GM19239 (cell line): ENCODE measurements around the gene ANKRD40CL.
"Not testable (repeated sequence)": the region's sequence is repeated elsewhere in the genome, so short reads cannot be mapped to it uniquely, and the experiment has no call there.

Experiments
- DNase-seq: peaks from one replicate; pipeline ENCODE4 v3.0.0; 2011; ENCODE audit warnings: low spot score; ENCODE audit not compliant: insufficient read length
- FAIRE-seq: peaks from 2 replicates; lab custom pipeline; 2011; peaks lifted over from hg19 to GRCh38; lab: Jason Lieb, UNC

The ANKRD40CL gene, protein sequence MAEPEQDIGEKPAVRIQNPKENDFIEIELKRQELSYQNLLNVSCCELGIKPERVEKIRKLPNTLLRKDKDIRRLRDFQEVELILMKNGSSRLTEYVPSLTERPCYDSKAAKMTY

DNA sequence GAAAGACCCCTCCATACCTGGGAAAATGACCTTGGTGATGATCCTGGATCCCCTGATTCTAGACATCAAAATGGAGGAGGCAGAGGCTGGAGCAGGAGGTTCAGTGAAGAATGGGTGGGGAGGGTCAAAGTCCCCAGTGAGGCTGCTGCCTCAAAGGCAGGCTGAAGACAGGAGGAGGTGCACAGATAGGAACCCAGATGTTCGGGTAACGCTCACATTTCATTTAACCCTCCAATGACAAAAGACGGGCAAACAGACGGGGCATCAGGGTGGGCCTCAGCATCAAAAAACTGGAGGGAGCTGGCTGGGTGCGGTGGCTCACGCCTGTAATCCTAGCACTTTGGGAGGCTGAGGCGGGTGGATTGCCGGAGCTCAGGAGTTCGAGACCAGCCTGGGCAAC, at the start of gene ANKRD40CL:
TSS of gene ANKRD40CL (minus strand) at position 73 of the 400 bp plus-strand sequence. CDS start 605 bp downstream, outside the sequence.
- DNase-seq (no peak), FAIRE-seq (no peak)

DNA sequence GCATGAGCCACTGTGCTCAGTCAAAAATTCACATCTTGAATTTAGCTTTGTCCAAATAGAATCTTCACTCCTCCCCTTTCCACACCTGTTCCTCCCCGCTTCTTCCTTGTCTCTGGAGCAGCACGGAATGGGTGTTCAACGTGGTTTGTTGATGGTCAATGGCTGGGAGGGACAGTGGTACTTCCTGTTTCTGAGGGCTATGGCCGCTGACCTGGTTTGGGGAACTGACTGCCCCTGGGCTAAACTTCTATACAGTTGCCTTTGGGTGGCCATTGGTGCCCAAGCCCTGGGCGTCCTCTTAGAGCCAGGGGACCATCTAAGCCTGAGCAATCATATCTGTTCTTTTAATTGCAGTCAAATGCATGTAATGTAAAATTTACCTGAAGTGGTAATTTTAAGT, 49.0 kb upstream of the ANKRD40CL start:
- FAIRE-seq (no peak), DNase-seq (no peak)

DNA sequence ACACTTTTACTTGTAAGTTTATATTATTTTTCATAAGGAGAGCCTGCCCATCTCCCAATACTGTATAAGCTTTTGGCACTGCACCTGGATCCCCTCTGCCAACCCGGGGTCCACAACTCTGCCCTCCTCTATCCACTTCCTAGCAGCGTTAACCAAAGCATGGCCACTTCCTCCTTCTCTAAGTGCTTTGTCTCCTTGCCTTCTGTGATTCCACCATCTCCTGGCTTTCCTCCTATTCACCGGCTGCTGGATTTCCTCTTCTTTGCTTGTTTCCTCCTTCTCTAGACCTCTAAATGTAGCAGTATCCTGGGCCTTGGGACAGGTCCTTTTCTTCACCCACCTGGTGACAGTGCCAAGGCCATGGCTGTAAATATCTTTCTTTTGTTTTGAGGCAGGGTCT, 48.1 kb upstream of the ANKRD40CL start:
- DNase-seq = no peak
- no peak for FAIRE-seq

DNA sequence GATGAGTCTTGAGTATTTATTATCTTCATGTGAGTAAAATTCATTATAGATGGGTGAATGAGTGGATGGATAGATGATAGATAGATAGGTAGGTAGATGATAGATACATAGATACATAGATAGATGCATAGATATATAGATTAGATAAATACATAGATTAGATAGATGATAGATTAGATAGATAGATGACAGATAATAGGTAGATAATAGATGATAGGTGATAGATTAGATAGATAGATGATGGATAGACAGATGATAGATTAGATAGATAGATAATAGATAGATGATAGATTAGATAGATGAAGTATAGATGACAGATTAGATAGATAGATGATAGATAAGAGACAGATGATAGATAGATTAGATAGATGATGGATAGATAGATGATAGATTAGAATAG, 46.3 kb upstream of the ANKRD40CL start:
- DNase-seq (no peak), FAIRE-seq (no peak)

DNA sequence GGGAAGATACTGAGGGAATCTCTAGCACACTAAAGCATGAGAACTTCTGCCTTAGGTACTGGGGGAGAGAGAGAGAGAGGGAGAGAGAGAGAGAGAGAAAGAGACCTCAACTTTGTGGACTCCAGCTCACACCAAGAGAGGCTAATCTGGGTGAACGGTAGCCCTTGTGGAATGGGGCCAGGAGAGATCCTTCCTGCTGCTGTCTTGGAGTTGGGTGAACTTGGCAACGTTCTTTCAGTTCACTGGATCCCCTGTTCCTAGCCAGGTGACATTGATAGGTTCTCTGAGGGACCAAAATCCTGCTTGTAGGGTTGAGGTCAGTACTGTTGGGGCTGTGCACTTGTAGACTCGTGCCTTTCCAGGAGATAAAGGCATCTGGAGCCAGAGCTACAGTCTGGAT, 41.6 kb upstream of the ANKRD40CL start:
- FAIRE-seq = no peak
- no peak for DNase-seq

DNA sequence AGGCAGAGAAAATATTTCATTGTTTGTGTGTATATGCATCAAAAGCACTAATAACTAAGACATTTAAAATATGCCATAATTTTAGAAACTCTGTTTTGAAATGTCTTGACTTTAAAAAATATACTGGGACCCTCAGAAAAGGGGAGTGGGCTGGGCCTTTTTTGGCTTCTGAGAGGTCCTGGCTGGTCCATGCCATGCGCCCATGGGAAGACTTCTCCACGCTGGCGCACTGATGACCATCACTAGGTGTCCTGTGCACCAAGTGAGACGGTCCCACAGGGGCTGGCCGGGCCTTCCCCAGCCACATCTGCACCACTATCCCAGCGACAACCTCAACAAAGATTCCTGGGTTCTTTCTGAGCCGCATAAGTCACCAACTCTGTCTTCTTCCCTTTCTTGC, 41.1 kb upstream of the ANKRD40CL start:
- DNase-seq (no peak), FAIRE-seq (no peak)

DNA sequence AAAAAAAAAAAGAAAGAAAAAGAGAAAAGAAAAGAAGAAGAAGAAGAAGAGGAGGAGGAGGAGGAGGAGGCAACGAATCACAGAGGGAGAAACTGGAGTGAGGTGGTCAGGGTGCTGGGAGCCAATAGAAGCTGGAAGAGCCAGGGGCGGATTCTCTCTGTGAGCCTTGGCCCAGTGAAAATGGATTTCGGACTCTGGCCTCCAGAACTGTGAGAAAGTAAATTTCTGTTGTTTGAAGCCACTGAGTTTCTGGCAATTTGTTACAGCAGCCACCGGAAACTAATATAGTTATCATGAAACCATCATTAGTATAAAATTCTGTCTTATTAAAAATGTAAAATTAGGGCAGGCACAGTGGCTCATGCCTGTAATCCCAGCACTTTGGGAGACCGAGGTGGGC, 40.4 kb upstream of the ANKRD40CL start:
- FAIRE-seq = no peak
- DNase-seq = no peak

DNA sequence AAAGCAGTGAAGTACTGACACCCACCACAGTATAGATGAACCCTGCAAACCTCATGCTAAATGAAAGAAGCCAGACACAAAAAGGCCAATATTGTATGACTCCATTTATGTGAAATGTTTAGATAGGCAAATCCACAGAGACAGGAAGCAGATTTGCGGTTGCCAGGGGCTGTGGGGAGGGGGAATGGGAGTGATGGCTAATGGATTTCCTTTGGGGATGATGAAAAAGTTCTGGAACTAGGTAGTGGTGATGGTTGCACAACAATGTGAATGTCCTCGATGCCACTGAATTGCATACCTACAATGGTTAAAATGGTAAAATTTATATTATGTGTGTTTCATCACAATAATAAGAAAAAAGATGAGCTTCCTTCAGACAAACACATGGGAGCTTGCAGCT, 39.7 kb upstream of the ANKRD40CL start:
- FAIRE-seq = no peak
- no peak for DNase-seq

DNA sequence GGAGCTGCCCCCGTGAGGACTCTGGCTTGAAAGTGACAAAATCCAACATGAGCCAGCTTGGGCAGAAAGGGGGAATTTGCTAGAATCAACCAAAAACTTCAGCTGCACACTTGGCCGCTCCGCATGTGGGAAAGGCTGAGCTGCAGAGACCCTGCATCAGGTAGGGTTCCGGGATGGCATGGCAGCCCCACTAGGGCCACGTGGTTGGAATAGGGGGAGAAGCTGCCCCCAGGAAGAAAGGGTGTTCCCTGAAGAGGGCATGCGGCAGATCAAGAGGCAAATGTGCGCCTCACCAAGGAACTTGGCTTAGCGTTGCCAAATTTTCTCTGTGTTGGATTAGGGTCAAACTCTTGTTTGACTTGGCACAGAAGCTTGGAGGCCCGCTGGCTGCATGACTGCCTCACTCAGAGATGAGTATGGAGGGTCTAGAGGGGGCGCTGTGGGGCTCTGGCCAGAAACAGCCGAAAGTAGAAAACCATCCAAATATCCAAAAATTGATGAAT, 38.9 kb upstream of the ANKRD40CL start:
- FAIRE-seq = no peak

DNA sequence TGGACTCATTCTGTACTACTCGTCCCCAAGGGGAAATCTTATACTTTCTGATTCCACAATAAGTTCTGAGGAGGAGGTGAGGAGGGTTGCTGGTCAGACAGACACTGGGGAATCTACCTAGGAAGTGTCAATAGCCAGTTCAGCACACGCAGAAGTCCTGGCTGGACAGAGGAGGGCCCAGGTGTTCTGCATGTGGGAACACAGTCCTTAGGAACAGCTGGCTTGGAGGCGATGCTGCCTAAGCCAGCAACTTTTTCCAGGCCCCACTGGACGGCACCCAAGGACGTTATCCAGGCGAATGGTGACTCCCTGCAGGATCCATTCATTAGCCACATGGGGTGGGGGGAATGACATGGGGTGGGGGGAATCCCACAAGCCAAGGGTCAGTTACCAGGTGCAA, 38.2 kb upstream of the ANKRD40CL start:
- no peak for FAIRE-seq
- no peak for DNase-seq

More for the DNA sequence above, 38.9 kb upstream of the ANKRD40CL start:
- no peak for DNase-seq

DNA sequence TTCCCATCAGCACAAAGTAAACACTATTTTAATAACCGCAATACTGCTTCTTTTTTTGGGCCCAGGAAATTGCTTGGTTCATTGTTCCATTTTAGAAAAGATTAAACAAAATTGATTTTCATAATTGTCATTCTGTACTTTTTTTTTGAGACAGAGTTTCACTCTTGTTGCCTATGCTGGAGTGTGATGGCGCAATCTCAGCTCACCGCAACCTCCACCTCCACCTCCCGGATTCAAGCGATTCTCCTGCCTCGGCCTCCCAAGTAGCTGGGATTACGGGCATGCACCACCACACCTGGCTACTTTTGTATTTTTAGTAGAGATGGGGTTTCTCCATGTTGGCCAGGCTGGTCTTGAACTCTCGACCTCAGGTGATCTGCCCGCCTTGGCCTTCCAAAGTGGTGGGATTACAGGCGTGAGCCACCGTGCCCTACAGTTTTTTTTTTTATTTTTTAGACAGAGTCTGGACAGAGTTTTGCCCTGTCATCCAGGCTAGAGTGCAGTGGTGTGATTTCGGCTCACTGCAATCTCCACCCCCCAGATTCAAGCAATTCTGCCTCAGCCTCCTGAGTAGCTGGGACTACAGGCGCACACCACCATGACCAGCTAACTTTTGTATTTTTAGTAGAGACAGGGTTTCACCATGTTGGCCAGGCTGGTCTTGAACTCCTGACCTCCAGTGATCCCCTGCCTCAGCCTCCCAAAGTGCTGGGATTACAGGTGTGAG, 37.6 kb upstream of the ANKRD40CL start:
- not testable (repeated sequence) for DNase-seq, FAIRE-seq

DNA sequence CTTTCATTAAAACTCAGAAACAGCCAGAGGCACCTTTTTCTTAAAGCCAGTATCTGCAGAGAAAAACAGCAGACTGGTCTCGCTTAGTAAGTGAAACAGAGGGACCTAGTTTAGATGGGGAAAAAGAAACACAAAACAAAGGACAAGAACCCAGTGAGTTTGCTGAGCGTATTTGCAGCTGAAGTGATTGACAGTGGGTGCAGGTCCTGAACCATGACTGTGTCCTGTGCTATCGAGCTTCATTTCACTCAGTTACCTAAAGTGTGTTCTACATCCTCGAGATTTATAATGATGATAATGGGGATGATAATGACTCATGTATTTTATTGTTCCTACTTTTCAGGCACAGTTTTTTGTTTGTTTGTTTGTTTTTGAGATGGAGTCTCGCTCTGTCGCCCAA, 36.4 kb upstream of the ANKRD40CL start:
- FAIRE-seq = no peak
- no peak for DNase-seq

DNA sequence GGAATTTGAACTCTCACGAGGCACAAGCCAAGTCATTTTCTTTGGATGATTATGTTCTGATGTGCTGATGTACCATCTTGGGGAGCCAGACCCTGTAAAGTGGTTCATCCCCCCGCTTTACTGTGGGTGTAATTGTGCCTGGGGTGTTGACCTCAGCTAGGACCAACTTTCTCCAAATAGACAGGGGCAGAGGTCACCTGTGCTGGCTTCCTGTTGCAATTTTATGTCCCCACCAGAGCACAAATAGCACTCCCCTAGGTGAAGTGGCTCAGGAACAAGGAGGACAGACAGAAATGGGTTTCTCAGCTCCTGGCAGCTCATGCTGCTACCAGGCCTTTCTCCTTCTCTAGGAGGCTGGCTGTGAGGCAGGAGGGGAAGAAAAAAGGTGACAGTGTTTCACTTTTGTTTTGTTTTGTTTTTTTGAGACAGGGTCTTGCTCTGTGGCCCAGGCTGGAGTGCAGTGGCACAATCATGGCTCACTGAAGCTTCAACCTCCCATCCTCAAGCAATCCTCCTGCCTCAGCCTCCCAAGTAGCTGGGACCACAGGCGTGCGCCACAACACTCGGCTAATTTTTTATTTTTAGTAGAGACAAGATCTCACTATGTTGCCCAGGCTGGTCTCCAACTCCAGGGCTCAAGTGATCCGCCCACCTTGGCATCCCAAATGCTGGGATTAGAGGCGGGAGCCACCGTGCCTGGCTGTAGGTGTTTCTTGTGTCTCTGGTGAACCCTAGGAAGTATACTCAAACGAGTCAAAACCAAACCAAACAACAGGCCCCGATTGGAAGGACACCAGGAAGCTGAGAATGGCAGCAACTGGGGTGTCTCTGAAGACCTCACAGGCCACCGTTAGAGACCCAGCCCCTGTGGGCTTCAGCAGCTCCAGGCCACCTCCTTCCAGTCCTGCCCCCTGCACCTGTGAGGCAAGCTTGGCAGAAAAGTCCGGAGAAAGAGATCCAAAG, 35.6 kb upstream of the ANKRD40CL start:
- FAIRE-seq (no peak), DNase-seq (no peak)

DNA sequence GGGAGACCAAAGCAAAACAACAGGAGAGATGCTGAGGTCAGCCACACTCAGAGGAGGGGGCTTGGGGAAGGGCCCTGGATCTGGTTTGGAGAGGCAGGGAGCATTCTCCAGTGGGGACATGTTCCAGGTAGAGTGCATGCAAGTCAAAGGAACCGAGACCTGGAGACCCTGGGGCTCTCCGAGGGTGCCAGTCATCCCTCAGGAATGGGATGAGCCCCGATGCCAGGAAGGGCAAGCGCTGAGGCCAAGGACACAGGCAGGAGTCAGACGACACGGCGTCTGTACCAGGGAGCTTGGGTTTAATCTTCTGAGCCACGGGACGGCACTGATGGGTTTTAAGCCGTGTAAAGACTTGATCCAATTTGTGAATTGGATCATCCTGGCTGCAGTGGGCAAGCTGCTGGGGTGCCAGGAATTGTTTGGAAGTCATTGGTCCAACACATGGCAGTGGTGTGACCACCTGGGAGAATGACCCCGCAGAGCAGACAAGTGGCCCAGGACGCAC, 32.9 kb upstream of the ANKRD40CL start:
- DNase-seq (no peak), FAIRE-seq (no peak)

DNA sequence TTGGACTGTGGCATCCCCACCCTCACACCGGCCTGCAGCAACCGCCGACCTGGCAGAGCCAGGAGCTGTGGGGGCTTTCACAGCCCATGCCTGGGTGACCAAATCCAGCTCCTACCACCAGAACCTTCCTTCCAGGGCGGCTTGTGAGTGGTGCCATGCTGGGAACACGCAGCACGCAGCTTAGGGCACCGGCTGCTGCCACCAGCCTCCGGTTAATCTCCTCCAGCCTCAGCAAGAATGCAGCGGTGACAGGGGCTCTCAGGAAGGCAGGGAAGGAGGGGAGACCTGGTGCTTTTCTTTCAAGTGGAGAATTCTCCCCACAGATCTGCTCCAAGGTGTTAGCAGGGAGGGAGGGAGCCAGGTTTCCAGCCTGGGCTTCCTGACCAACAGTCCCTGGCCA, 32.3 kb upstream of the ANKRD40CL start:
- DNase-seq (no peak), FAIRE-seq (no peak)

DNA sequence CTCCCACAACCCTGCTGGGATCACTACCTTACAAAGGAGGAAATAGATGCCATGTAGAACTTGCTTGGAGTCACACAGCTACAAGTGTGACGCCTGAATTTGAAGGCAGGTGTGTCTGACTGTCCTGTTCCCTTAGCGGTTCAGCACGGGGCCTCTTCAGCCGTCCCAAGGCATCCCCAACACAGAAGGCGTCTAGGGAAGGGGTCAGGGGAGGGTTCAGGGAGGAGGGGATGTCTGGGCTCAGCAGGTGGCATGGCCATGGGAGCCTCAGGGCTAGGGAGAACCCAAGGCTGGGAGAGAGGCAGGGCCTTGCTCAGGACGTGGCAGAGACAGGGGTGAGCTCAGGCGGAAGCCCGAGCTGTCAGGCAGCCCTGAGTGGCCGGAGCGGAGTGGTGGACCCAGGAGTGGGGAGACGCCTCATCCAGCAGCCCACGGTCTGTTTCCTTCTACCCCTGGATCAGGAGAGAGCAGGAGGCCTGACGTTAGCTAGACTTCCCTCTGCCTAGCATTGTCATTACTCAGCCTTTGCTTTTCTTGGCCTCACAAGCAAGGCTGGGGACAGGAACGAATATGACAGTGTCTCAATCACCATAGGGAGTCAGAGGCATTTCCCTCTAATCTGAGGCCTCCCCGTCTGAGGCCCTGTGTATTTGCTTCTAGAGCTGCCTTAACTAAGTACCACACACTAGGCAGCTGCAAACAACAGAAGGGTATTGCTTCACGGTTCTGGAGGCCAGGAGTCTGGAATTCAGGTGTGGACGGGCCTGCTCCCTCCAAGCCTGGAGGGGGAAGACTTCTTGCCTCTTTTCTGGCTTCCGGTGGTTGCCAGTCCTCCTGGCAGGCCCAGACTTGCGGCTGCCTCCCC, 31.3 kb upstream of the ANKRD40CL start:
- FAIRE-seq = no peak
- no peak for DNase-seq

DNA sequence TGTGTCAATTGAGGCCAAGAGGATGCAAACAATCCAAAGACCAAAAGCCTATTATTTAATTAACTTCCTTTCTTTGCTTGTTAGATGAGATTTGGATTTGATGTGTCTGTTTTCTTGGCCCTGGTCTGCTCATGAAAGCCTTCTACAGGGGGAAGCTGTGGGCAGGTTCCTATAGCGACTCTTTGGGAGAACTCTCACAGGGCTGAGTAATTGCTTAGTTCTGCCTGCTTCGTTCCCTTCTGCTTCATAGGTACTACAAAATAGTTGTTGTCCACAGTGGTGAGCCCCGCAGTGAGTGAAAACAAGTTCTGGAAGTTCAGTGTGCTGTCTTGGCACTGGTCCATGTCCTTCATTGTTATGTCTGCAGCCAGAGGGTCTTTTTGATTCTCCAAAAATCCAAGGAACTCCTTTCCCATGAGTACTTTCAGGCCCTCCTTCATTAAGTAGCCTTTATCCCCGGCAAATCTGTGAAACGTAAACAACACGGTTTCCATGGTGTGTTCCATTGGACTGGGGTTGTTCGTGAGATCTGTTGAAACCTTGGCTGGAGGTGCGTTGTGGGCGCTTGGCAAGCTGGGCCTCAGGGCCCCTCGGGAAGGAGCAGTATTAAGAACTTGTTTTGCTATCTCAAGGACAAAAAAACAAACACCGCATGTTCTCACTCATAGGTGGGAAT, 30.0 kb upstream of the ANKRD40CL start:
- FAIRE-seq = no peak
- DNase-seq = no peak

DNA sequence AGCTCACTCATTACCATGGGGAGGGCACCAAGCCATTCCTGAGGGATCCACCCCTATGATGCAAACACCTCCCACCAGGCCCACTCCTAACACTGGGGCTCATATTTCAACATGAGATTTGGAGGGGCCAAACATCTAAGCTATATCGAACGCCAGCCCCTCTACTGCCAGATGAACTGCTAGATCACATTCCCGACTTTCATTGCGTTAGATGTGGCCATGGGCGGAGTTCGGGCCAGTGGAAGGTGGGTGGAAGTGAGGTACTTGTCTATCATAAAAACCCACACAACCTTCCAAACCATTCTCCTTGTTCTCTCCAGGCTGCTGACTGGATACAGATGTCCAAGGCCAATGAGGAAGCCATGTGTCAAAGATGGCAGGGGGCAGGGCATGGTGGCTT, 27.0 kb upstream of the ANKRD40CL start:
- FAIRE-seq (no peak), DNase-seq (no peak)

DNA sequence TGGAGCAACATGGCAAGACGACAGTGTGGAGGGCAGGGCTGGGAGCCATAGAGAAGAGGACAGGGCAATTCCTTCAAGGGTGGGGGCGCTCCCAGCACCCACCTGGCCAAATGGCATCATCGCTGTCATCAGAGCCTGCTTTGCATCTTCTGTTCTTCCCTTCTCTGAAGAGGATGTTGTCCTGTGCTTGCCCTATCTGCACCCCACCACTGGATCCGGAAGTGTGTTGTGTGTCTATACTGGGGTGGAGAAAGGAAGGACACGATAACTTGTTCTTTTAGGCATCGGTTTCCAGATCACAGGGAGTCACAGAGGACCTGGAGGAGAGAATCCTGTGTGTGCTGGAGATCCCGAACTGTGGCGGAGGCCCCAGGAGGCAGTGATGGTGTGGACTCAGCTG, 25.7 kb upstream of the ANKRD40CL start:
- FAIRE-seq (no peak), DNase-seq (no peak)
